ENCODE results near the gene NOS1AP. TPM values are rescaled to one million over a fixed set of nuclear protein-coding genes. Genes with fewer than 3 reads are reported as not detected.
"Not testable (repeated sequence)": the region's sequence is repeated elsewhere in the genome, so short reads cannot be mapped to it uniquely, and the experiment has no call there.

NOS1AP gene
- total RNA-seq, 1 donor from 2014 or later = 4.5 TPM

DNA sequence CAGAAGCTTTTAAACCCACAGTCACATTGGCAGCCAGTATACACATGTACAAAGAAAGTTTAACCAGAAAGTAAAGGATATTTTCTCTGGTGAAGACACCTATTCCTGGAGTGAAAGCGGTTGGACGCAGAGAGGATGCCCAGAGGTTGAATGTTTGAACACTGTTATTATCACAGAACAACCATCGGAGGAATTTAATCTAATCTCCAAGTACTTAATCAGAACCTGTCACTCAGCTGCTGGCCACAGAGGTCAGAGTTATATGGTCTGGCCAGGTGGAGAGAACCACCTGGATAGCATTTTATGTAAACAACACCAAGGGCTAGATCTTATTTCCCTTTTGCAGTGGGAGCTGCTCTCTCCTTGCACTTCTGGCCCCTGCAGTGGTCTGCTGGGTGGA is 277.8 kb downstream of the NOS1AP start:
- TF ChIP-seq, protein P1, sequence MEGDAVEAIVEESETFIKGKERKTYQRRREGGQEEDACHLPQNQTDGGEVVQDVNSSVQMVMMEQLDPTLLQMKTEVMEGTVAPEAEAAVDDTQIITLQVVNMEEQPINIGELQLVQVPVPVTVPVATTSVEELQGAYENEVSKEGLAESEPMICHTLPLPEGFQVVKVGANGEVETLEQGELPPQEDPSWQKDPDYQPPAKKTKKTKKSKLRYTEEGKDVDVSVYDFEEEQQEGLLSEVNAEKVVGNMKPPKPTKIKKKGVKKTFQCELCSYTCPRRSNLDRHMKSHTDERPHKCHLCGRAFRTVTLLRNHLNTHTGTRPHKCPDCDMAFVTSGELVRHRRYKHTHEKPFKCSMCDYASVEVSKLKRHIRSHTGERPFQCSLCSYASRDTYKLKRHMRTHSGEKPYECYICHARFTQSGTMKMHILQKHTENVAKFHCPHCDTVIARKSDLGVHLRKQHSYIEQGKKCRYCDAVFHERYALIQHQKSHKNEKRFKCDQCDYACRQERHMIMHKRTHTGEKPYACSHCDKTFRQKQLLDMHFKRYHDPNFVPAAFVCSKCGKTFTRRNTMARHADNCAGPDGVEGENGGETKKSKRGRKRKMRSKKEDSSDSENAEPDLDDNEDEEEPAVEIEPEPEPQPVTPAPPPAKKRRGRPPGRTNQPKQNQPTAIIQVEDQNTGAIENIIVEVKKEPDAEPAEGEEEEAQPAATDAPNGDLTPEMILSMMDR (IDR thresholded peaks at IDR 0.05) = no peak
- no peak overlapping the region for H3K27ac Mint-ChIP-seq (ENCODE audit: unreplicated experiment)
- H3K4me1 Mint-ChIP-seq (ENCODE audit: low read depth) = peaks cover 12% of the 10 kb centered on the region
- H3K4me3 Mint-ChIP-seq (ENCODE audit: unreplicated experiment) = no peak overlapping the region
- H3K36me3 Mint-ChIP-seq (ENCODE audit: low read depth) = peaks cover 5% of the 10 kb centered on the region
- DNase-seq (ENCODE audit: low spot score) = no peak
- no peaks in the 10 kb centered on the region for H3K27me3 Mint-ChIP-seq (ENCODE audit: low read depth)
- no peaks in the 10 kb centered on the region for H3K9me3 Mint-ChIP-seq (ENCODE audit: low read depth)

DNA sequence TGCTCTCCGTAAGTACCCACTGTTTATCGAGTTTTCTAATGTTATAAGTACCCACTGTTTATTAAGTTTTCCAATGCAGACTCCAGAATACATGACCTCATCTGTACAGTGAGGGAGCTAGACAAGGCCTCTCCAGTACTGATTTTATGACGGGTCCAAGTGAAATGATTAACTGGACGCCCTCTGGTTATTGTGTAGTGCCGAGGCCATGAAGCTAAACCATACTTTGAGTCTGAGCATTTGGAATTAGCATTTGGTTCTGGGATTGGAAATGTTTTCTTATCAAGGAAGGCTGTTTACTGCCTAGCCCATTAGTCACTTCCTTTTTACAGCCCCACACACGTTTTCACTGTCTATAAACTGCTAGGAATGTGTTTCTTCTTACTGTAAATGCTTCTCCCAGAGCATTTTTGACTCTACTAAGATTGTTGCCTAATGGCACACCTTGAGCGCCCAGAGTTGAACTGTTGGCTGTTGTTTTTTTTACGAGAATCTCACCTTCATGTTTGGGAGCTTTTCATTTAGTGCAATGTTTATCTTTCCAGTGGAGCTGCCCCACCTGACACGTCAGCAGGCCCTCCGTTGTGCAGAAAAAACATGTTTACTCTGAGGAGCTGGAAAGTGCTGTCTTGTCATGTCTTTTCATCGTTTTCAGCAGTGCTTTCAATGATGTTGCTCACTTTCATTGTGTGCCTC is 280.3 kb downstream of the NOS1AP start:
- Mint-ChIP-seq H3K27ac (ENCODE audit: unreplicated experiment) (peak overlapping the region; percentile 55), H3K9me3 (ENCODE audit: low read depth) (no peaks in the 10 kb centered on the region), H3K36me3 (ENCODE audit: low read depth) (peaks cover 6% of the 10 kb centered on the region), H3K4me1 (ENCODE audit: low read depth) (peaks cover 12% of the 10 kb centered on the region), H3K27me3 (ENCODE audit: low read depth) (no peaks in the 10 kb centered on the region), H3K4me3 (ENCODE audit: unreplicated experiment) (no peak overlapping the region)
- no peak for DNase-seq (ENCODE audit: low spot score)
- TF ChIP-seq, protein P1 (IDR thresholded peaks at IDR 0.05) = no peak

DNA sequence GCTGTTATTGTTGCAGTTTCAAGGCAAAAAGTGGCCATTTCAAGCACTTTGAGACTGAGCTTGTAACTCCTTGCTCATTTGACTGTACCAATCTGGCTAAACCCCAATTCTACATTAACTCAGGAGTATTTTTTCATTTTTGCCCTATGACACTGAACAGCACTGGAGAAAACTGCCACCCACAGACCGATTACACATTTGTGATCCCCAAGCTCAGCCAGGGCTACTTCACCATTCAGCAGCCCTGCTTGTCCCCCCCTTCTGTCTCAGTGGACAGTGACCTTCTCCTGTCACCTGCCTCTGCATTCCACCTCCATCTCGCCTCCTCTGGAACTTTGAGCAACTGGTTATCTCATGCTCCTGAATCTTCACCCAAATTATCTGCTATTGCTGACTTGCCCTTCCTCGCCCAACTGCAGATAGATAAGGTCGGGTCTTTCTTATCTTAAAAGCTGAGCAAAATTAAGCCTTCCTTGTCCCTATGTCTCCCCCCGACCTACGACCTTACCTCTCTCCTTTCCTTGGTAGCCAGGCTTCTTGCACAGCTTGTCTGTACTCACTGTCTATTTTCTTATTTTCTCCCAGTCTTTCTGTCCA is 281.9 kb downstream of the NOS1AP start:
- Mint-ChIP-seq H3K4me3 (ENCODE audit: unreplicated experiment) (no peak overlapping the region), H3K4me1 (ENCODE audit: low read depth) (peaks cover 12% of the 10 kb centered on the region), H3K27ac (ENCODE audit: unreplicated experiment) (no peak overlapping the region), H3K27me3 (ENCODE audit: low read depth) (no peaks in the 10 kb centered on the region), H3K9me3 (ENCODE audit: low read depth) (no peaks in the 10 kb centered on the region), H3K36me3 (ENCODE audit: low read depth) (peaks cover 12% of the 10 kb centered on the region)
- TF ChIP-seq, protein P1 (IDR thresholded peaks at IDR 0.05) = no peak
- DNase-seq (ENCODE audit: low spot score) = no peak

DNA sequence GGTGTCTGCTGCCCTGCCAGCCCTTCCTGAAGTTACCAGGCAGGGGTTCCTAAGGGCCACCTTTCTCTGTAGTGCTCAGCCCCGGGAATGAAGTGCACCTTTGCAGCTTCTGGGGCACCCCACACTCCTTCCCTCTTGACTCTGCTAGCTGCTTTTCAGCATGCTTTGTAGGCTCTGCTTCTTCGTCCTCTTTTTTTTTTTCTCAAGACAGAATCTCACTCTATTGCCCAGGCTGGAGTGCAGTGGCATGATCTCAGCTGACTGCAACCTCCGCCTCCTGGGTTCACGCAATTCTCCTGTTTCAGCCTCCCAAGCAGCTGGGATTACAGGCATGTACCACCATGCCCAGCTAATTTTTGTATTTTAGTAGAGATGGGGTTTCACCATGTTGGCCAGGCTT is 282.4 kb downstream of the NOS1AP start:
- DNase-seq (ENCODE audit: low spot score); H3K27ac Mint-ChIP-seq (ENCODE audit: unreplicated experiment); H3K27me3 Mint-ChIP-seq (ENCODE audit: low read depth); H3K4me3 Mint-ChIP-seq (ENCODE audit: unreplicated experiment); H3K9me3 Mint-ChIP-seq (ENCODE audit: low read depth): not testable (repeated sequence)
- H3K4me1 Mint-ChIP-seq (ENCODE audit: low read depth) = peaks cover 12% of the 10 kb centered on the region
- H3K36me3 Mint-ChIP-seq (ENCODE audit: low read depth) = peaks cover 13% of the 10 kb centered on the region

DNA sequence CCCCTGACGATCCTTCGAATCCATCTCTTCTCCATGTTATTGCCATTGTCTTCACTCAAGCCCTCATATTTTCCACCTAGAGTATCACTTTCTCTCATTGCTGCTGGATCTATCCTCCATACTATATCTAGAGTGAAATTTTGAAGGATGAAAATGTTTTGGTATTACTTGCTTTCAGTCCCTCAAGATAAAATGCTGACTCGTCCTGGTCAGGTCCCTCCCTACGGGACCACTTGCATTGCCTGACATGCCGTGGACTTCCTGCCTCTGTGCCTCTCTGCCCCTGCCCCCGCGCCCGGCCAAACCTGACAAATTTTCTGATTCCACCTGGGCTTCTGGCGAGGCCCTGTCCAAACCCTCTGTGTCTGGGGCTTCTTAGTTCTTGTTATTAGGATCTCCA is 283.6 kb downstream of the NOS1AP start:
- H3K27ac Mint-ChIP-seq (ENCODE audit: unreplicated experiment) = no peak overlapping the region
- no peaks in the 10 kb centered on the region for H3K9me3 Mint-ChIP-seq (ENCODE audit: low read depth)
- DNase-seq (ENCODE audit: low spot score) = no peak
- TF ChIP-seq, protein P1 (IDR thresholded peaks at IDR 0.05) = no peak
- no peaks in the 10 kb centered on the region for H3K27me3 Mint-ChIP-seq (ENCODE audit: low read depth)
- H3K36me3 Mint-ChIP-seq (ENCODE audit: low read depth) = peaks cover 18% of the 10 kb centered on the region
- peaks cover 10% of the 10 kb centered on the region for H3K4me1 Mint-ChIP-seq (ENCODE audit: low read depth)
- no peak overlapping the region for H3K4me3 Mint-ChIP-seq (ENCODE audit: unreplicated experiment)

DNA sequence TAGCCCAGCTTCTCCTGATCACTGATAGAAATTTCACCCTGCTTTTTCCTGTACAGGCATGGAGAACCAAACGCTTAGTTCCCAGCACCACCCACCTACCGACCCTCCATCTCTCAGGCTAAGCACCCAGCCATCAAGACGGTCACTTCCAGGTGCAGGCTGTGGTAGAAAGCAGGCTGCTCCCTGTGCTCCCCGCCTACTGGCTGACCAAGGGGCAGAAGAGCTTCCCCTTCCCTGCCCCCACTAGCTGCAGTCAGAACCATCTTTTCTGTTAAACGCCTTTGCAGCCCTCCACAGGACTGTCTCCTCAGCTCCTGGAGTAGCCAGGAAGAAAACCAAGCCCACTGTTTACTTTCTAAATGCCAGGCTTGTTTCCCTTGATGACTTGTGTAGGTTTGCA is 284.2 kb downstream of the NOS1AP start:
- no peak overlapping the region for H3K4me3 Mint-ChIP-seq (ENCODE audit: unreplicated experiment)
- TF ChIP-seq, protein P1 (IDR thresholded peaks at IDR 0.05) = no peak
- H3K27me3 Mint-ChIP-seq (ENCODE audit: low read depth) = no peaks in the 10 kb centered on the region
- H3K36me3 Mint-ChIP-seq (ENCODE audit: low read depth) = peaks cover 18% of the 10 kb centered on the region
- H3K27ac Mint-ChIP-seq (ENCODE audit: unreplicated experiment) = no peak overlapping the region
- H3K9me3 Mint-ChIP-seq (ENCODE audit: low read depth) = no peaks in the 10 kb centered on the region
- peaks cover 10% of the 10 kb centered on the region for H3K4me1 Mint-ChIP-seq (ENCODE audit: low read depth)
- no peak for DNase-seq (ENCODE audit: low spot score)
